GM18520 (cell line): ENCODE measurements around the gene TACR2.
"Not testable (repeated sequence)": the region's sequence is repeated elsewhere in the genome, so short reads cannot be mapped to it uniquely, and the experiment has no call there.

Experiments used
- ATAC-seq: cut with Tn5 transposase; IDR thresholded peaks from one replicate; pipeline ENCODE4 v1.9.1; 2021; ENCODE audit not compliant: unreplicated experiment

TACR2 gene

GRCh38 chr10:69451209-69451783, 34.6 kb upstream of the TACR2 start, which contains the start of gene TSPAN15:
Gene TSPAN15, plus strand, starts transcription at chr10:69451465. Its CDS starts 130 bp downstream, at chr10:69451595.
- peak; percentile 69 for ATAC-seq

GRCh38 chr10:69450395-69450794, 33.7 kb upstream of the TACR2 start:
- not testable (repeated sequence) for ATAC-seq

GRCh38 chr10:69449841-69450240, 33.1 kb upstream of the TACR2 start:
- no peak for ATAC-seq

GRCh38 chr10:69446650-69447151, 30.0 kb upstream of the TACR2 start:
- no peak for ATAC-seq

- no peak for ATAC-seq
Measured at GRCh38 chr10:69446229-69446628, 29.5 kb upstream of the TACR2 start.

- ATAC-seq = no peak
Measured at GRCh38 chr10:69445041-69445440, 28.3 kb upstream of the TACR2 start.

GRCh38 chr10:69443354-69443753, 26.6 kb upstream of the TACR2 start:
- ATAC-seq = no peak

GRCh38 chr10:69439813-69440506, 23.2 kb upstream of the TACR2 start:
- ATAC-seq = no peak

- ATAC-seq = no peak
Measured at GRCh38 chr10:69439350-69439739, 22.6 kb upstream of the TACR2 start.

- no peak for ATAC-seq
Measured at GRCh38 chr10:69438536-69439349, 22.0 kb upstream of the TACR2 start.

- ATAC-seq = no peak
Measured at GRCh38 chr10:69437321-69438259, 20.9 kb upstream of the TACR2 start.

GRCh38 chr10:69435966-69436520, 19.3 kb upstream of the TACR2 start:
- no peak for ATAC-seq

GRCh38 chr10:69434926-69435325, 18.2 kb upstream of the TACR2 start:
- ATAC-seq = no peak

GRCh38 chr10:69434169-69434568, 17.5 kb upstream of the TACR2 start:
- no peak for ATAC-seq

GRCh38 chr10:69428165-69428564, 11.4 kb upstream of the TACR2 start:
- no peak for ATAC-seq

GRCh38 chr10:69426376-69426727, 9.6 kb upstream of the TACR2 start:
- no peak for ATAC-seq

- no peak for ATAC-seq
Measured at GRCh38 chr10:69425511-69426298, 9.0 kb upstream of the TACR2 start.

GRCh38 chr10:69425041-69425440, 8.3 kb upstream of the TACR2 start:
- no peak for ATAC-seq

GRCh38 chr10:69422676-69423075, 6.0 kb upstream of the TACR2 start:
- no peak for ATAC-seq
